Ovary (tissue), 3 donors: ENCODE data around the gene BSPRY.

Source experiments
- CTCF ChIP-seq, 3 donors: fragments of 450-650 bp in 2 of 3; fragments of 200-600 bp in 1 of 3; IDR thresholded peaks; one replicate each; pipeline versions ENCODE4 v1.5.1 to v1.8.0; 2016 to 2022; ENCODE audit warnings: antibody characterized with exemption in 3 of 3, mild to moderate bottlenecking in 1 of 3
- POLR2A ChIP-seq: fragments of 450-650 bp; IDR thresholded peaks from one replicate; pipeline ENCODE4 v1.6.1; 2017; ENCODE audit warnings: antibody characterized with exemption, mild to moderate bottlenecking, moderate library complexity
- donor health status: DM: no; HTN: no; CAD: no.

GRCh38 chr9:113306566-113306965 is 42.8 kb upstream of the BSPRY start:
- TF ChIP-seq POLR2A (no peak), CTCF (IDR thresholded peaks at IDR 0.05) (no peak)
